Endothelial cell (in vitro differentiated cells): Measurements from ENCODE around the gene CMTM8. TPM values are rescaled to one million over a fixed set of nuclear protein-coding genes. Genes with fewer than 3 reads are reported as not detected.

Experiments used
- DNase-seq: peaks from one replicate; pipeline ENCODE4 v3.0.0; 2021; ENCODE audit warnings: low spot score
- H3K27ac Mint-ChIP-seq: one replicate; pipeline ENCODE4 v1.8.0; 2021; ENCODE audit warnings: mixed read lengths, inconsistent platforms; ENCODE audit not compliant: unreplicated experiment
- H3K27me3 Mint-ChIP-seq: one replicate; pipeline ENCODE4 v1.8.0; 2021; ENCODE audit warnings: mild to moderate bottlenecking, moderate library complexity, mixed read lengths, inconsistent platforms; ENCODE audit not compliant: unreplicated experiment
- H3K36me3 Mint-ChIP-seq: one replicate; pipeline ENCODE4 v1.8.0; 2021; ENCODE audit warnings: mild to moderate bottlenecking, low read depth, mixed read lengths, inconsistent platforms; ENCODE audit not compliant: unreplicated experiment
- H3K4me1 Mint-ChIP-seq: one replicate; pipeline ENCODE4 v1.8.0; 2021; ENCODE audit warnings: mild to moderate bottlenecking, mixed read lengths, inconsistent platforms; ENCODE audit not compliant: unreplicated experiment
- H3K4me3 Mint-ChIP-seq: one replicate; pipeline ENCODE4 v1.8.0; 2021; ENCODE audit warnings: mild to moderate bottlenecking, mixed read lengths, inconsistent platforms; ENCODE audit not compliant: unreplicated experiment
- H3K9me3 Mint-ChIP-seq: one replicate; pipeline ENCODE4 v1.8.0; 2021; ENCODE audit warnings: mixed read lengths, inconsistent platforms; ENCODE audit not compliant: unreplicated experiment
- CTCF ChIP-seq: fragments of 200-600 bp; sonication (generic); IDR thresholded peaks from one replicate; pipeline ENCODE4 v1.5.0; 2021; ENCODE audit warnings: antibody characterized with exemption; ENCODE audit not compliant: unreplicated experiment
- total RNA-seq: library from RNA; stranded (reverse); fragmentation: NEBNext Ultra II Directional; extraction: Animal tissue kit (Norgen Biotek cat#: 25700); gene quantifications from one replicate; pipeline ENCODE4 v1.2.1, GENCODE V29; 2021; ENCODE audit not compliant: unreplicated experiment

The CMTM8 gene
- total RNA-seq, 1 donor from 2014 or later: 16.2 TPM

- no peak for TF ChIP-seq CTCF
- no peaks in the 10 kb centered on the region for H3K36me3 Mint-ChIP-seq
- DNase-seq: no peak
- peaks cover 22% of the 10 kb centered on the region for H3K4me1 Mint-ChIP-seq
- H3K4me3 Mint-ChIP-seq: no peak overlapping the region
- no peaks in the 10 kb centered on the region for H3K9me3 Mint-ChIP-seq
- H3K27ac Mint-ChIP-seq: no peak overlapping the region
- peaks cover 4% of the 10 kb centered on the region for H3K27me3 Mint-ChIP-seq
These were observed 67.6 kb downstream of the CMTM8 start for GRCh38 chr3:32306072-32306471.

GRCh38 chr3:32307591-32307990 lies 69.1 kb downstream of the CMTM8 start:
- Mint-ChIP-seq H3K27ac (no peak overlapping the region), H3K9me3 (no peaks in the 10 kb centered on the region), H3K4me1 (peaks cover 35% of the 10 kb centered on the region), H3K27me3 (peaks cover 4% of the 10 kb centered on the region), H3K4me3 (no peak overlapping the region), H3K36me3 (no peaks in the 10 kb centered on the region)
- DNase-seq: no peak
- no peak for TF ChIP-seq CTCF

- TF ChIP-seq CTCF: no peak
- H3K27me3 Mint-ChIP-seq: peaks cover 4% of the 10 kb centered on the region
- no peak overlapping the region for H3K4me3 Mint-ChIP-seq
- H3K9me3 Mint-ChIP-seq: no peaks in the 10 kb centered on the region
- H3K27ac Mint-ChIP-seq: no peak overlapping the region
- H3K36me3 Mint-ChIP-seq: no peaks in the 10 kb centered on the region
- DNase-seq: no peak
- peaks cover 36% of the 10 kb centered on the region for H3K4me1 Mint-ChIP-seq
These were observed 69.9 kb downstream of the CMTM8 start for GRCh38 chr3:32308378-32308777.

- no peak for DNase-seq
- H3K36me3 Mint-ChIP-seq: no peaks in the 10 kb centered on the region
- H3K9me3 Mint-ChIP-seq: no peaks in the 10 kb centered on the region
- TF ChIP-seq CTCF: no peak
- H3K4me3 Mint-ChIP-seq: no peak overlapping the region
- peaks cover 4% of the 10 kb centered on the region for H3K27me3 Mint-ChIP-seq
- H3K27ac Mint-ChIP-seq: peak overlapping the region; percentile 48
- H3K4me1 Mint-ChIP-seq: peaks cover 41% of the 10 kb centered on the region
These were observed 71.3 kb downstream of the CMTM8 start for GRCh38 chr3:32309654-32310242.

GRCh38 chr3:32310336-32310735 lies 71.9 kb downstream of the CMTM8 start:
- Mint-ChIP-seq H3K9me3 (no peaks in the 10 kb centered on the region), H3K27ac (no peak overlapping the region), H3K36me3 (no peaks in the 10 kb centered on the region), H3K4me3 (no peak overlapping the region), H3K4me1 (peaks cover 41% of the 10 kb centered on the region), H3K27me3 (peaks cover 4% of the 10 kb centered on the region)
- DNase-seq: no peak
- no peak for TF ChIP-seq CTCF
